ENCODE measurements around the gene TNIP1.

TNIP1 gene

GRCh38 chr5:151063142-151063989 is 17.5 kb downstream of the TNIP1 start:
- DNase-seq, result no peak

- no peak for DNase-seq
These were observed 18.3 kb downstream of the TNIP1 start for GRCh38 chr5:151062405-151063141.

- no peak for DNase-seq
These were observed 20.1 kb downstream of the TNIP1 start for GRCh38 chr5:151060742-151061141.

GRCh38 chr5:151058891-151059489 is 21.8 kb downstream of the TNIP1 start:
- no peak for DNase-seq

- no peak for DNase-seq
These were observed 22.5 kb downstream of the TNIP1 start for GRCh38 chr5:151058301-151058700.

DNA sequence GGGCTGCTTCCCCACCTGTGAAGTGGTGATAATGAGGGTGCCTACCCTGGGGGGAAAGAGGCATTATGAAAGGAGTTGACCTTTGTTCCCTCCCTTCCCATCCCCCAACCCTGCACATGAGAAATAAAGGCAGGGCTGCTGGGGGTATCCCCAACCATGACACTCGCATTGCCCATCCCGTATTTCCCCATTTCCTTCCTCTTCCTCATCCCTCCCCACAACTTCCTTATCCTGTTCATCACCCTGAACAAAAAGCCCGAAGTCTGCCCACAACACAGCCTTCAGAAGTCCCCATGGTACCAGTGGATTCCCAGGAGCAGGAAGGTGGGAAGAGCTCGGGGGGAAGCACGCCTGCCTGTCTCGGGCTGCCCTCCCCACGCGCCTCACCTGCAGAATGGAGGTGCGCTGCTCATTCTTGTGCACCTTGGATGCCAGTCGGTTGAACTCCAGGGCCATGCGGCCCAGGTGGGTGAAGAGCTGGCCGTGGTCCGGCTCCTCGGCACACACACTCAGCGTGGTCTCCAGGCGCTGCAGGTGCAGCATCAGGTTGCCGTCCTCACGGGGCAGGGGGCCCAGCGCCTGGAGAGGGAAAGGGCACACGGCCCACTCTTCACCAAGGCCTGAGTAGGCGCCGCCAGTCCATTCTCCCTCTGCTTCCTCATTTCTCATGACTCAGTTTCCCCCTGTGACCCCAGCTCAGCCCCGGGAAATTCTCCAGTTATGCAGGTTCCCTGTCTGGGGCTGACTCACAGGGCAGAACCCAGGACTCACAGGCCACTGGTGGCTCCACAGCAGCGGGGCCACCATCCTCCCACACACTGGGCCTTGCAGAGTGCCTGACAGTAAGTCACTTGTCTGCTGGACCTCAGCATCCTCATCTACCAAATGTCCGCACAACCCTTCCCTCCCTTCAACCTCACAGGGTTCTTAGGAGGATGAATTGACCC is 24.2 kb downstream of the TNIP1 start:
- no peak for DNase-seq

DNA sequence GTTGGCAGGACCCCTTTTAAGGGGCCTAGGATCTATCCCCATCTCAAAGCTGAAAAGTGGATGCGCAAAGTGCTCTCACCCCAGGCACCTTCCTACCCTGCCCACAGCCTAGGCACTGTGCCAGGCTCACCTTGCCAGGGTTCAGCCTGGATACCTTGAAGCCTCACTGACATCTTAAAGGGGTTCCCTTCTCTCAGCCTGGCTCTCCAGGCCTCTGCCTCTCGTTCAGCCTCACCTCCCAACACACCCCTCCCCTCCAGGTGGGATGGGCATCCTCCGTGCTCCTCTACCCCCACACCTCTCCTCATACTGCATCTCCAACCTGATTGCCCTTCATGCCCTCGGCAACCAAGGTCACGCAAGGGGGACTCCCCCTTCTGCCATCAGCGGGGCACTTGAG is 25.5 kb downstream of the TNIP1 start:
- DNase-seq, result no peak

- DNase-seq, result no peak
These were observed 26.1 kb downstream of the TNIP1 start for GRCh38 chr5:151054709-151055108.

DNA sequence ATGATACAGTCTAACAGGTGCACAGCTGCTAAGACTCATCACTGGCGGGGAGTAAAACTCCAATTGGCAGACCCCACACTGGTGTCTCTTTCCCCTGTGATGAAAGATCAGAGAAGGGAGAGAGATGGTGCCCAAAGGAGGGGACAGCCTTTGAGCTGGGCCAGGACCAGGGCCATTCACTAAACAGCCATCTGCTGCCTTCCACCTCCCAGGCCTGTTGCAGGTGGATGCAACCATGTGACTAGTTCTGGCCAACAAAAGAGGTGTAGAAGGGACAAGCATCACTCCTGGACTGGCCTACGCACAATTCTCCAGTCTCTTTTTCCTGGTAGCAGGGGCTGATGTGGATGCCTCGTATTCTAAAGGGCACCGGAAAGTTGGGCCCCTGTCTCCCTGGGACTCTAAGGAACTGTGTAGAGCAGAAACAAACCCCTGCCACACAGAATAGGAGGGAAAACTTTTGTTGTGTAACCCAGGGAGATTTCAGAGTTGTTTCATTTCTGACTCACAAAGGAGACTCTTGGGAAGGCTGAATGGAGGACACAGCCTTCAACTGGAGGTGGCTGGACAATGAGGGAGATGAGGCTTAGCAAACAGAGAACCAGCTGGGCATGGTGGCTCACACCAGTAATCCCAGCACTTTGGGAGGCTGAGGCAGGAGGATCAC is 26.9 kb downstream of the TNIP1 start:
- DNase-seq, result no peak

GRCh38 chr5:151052836-151053235 is 28.0 kb downstream of the TNIP1 start:
- DNase-seq, result no peak

GRCh38 chr5:151051931-151052608 is 28.8 kb downstream of the TNIP1 start:
- no peak for DNase-seq

GRCh38 chr5:151051066-151051930 is 29.5 kb downstream of the TNIP1 start:
- no peak for DNase-seq

DNA sequence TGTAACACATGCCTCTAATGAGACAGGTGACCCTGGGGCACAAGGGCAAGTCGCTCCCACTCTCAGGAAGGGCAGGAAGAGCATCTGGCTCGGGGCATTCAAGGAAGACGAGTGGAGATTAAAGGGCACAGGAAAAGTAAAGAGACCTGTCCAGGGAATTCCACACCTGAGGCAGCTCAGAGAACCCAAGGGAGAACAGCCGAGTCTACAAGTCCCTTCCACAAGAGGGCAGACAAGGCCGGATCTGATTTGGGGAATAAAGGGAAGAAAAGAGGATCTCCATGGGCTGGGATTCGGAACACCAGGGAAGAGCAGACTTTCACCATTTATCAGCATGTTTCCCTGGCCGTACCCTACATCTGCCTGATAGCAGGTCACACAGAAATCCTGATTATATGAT is 32.3 kb downstream of the TNIP1 start:
- DNase-seq, result no peak

DNA sequence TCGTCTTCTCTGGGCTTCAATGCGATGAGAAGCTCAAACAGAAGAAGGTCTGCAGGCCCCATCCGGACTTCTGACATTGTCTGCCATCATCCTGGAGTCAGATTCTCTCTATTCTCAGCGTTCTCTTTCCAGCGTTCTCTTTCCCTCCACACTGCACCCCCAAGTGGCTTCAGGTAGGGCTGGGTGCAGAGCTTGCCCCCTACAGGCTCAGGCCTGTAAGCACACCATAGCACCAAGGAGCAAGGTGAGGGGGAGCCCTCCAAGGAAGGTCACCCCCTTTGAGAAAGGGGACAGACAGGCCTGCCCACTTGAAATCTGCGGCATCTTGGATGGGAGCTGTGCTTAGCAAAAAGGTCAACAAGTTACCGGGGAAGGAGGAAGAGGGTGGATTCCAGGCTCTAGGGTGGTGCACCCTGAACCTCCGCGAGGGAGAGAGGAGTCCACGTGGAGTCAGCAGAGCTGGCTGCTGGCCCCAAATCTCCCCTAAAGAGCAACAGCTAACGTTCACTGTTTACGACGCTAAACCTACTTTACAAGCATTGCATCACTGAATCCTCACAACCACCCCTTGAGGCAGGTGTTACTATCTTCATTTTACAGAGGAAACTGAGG is 32.9 kb downstream of the TNIP1 start:
- no peak for DNase-seq

GRCh38 chr5:151042453-151043093 is 38.3 kb downstream of the TNIP1 start:
- DNase-seq, result no peak

DNA sequence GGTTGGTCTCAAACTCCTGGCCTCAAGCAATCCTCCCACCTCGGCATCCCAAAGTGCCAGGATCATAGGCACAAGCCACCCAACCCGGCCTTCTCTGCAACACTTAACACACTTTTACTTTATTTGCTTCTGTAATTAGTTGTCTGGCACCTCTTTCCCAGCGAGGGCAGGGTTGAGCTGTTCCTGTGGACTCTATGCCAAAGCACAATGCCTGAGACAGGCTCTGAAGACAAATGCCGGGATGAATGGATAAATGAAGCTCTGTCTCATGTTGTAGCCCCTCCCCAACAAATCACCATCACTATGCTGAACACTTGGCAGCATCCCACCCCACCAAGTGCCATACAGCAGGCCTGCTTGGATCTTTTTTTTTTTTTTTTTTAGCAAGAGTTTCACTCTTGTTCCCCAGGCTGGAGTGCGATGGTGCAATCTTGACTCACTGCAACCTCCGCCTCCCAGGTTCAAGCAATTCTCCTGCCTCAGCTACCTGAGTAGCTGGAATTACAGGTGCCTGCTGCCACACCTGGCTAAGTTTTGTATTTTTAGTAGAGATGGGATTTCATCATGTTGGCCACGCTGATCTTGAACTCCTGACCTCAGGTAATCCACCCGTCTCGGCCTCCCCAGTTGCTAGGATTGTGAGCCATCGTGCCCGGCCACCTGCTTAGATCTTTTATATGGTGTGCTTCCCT is 39.1 kb downstream of the TNIP1 start:
- DNase-seq, result no peak

GRCh38 chr5:151040211-151040747 is 40.6 kb downstream of the TNIP1 start:
- DNase-seq, result no peak

GRCh38 chr5:151039665-151040064 is 41.2 kb downstream of the TNIP1 start:
- DNase-seq, result no peak

GRCh38 chr5:151038801-151039238 is 42.0 kb downstream of the TNIP1 start:
- DNase-seq, result no peak
